GM12873 (cell line): ENCODE measurements around the gene SKIC8.

ENCODE experiments used
- CTCF ChIP-seq: IDR thresholded peaks from 2 replicates; pipeline ENCODE4 v1.5.1; 2012; ENCODE audit warnings: low read depth, mild to moderate bottlenecking, moderate library complexity, low read length, control low read depth; ENCODE audit not compliant: insufficient read depth; ENCODE audit errors: missing control alignments

Gene SKIC8

DNA sequence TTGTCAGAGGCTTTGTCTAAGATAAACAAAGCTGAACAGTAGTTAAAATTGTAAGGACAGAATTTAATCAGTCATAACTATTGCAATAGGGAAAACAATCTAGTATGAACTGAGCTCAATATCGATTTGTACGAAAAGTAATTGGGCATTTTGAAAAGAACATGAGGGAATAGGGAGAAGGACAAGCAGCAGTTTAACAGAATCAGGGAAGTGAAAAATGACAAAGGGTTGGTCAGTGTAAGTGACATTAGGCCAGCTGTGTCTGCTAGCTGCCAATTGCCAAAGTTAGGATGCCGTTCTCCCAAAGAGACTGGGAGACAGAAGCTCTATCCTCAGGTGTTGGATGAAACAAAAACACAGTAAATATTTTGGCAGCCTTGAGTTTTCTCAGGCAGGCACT lies 38.3 kb downstream of the SKIC8 start:
- TF ChIP-seq CTCF, result no peak

DNA sequence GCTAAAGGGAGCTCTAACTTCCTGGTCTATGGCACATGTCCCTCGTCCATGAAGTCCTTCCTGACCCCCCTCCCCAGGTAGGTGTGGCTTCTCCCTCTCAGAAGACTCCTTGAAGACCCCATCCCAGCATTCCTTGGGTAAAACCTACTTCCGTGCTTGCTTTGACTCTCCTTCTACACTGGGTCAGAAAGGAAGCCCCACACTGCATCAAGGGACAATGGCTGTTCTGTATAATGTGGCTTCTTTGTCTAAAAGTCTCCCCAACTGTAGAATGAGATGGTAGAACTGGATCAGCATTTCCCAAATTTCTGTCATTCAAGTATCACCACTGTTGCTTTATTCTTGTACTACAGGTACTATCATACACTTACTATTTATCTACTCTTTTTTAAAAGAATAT lies 38.9 kb downstream of the SKIC8 start:
- no peak for TF ChIP-seq CTCF

DNA sequence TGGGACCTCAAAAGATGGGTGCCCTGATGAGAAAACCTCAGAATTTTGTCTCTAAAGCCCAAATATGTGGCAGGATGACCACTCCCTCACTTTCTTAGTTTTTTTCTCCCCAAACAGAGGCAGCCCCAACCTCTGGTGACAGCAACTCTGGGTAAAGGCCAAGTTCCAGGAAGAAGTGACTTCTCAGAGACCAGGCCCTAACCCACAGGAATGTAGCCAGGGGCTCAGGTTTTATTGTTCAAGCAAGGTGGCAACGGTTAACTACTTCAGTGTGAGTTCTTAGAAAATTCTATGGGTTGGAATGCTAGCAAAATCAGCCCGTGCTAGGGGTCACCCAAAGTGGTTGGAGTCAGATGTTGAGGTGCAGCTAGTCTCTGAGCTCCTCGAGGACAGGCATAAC lies 40.2 kb downstream of the SKIC8 start:
- no peak for TF ChIP-seq CTCF

DNA sequence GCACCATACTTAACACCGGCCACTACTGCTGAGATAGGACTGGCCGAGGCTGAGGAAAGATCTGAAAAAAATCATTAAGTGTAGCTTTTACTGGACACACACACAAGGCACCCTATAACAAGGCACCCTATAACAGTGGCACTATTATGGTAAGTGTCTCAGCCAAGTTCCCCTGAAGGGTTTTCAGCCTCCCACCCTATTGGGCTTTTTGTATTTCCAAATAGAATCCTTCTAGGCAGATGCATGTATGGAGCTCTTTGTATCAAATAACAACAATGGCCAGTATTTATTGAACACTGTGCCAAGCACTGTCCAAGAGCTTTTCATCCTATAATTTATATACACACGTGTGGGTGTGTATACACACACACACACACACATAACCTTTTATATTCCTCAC lies 41.7 kb downstream of the SKIC8 start:
- TF ChIP-seq CTCF, result no peak

- no peak for TF ChIP-seq CTCF
Measured at GRCh38 chr15:78256044-78256437, 43.4 kb downstream of the SKIC8 start.

DNA sequence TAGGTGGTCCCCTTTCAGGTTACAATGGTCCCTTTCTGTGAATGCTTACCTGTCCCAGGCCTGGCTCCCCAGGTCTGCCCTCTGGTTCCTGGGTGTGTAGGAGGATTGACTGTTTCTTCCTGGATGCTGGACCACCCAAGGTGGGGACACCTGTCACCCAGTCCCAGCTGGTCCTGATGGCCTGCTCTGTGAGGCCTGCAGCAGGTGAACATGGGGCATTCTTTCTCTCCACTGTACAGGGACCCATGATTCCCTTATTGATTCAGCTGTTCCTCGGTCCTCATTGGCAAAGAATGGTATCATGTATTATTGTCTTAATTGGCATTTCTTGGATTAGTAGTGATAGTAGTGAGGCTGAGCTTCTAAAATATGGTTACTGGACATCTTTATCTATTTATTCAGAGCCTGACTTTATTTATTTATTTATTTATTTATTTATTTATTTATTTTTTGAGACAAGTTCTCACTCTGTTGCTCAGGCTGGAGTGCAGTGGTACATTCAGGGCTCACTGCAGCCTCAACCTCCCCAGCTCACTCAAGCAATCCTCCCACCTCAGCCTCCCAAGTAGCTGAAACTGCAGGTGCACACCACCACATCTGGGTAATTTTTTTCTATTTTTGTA lies 43.9 kb downstream of the SKIC8 start:
- no peak for TF ChIP-seq CTCF

DNA sequence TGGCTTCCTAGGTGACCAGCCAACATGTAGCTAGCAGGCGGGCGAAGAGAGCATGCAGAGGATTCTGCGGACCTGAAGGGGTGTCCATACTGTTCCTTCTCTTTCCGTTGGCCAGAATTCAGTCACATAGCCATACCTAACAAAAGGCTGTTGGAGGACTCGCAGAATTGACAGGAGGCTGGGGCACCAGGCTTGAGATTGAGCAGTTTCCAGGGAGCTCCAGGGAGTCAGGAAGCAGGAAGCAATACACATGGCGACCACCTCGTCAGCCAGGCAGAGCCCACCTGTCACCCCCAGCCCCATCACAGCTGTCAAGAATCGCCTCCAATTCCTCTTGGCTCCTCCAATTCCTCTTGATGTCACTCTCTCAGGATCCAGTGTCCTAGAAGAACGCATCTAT lies 48.3 kb downstream of the SKIC8 start:
- TF ChIP-seq CTCF, result no peak
